Frontal cortex (tissue), 4 donors: ENCODE measurements around the gene PAQR6. TPM values are rescaled to one million over a fixed set of nuclear protein-coding genes. Genes with fewer than 3 reads are reported as not detected.
A peak's percentile ranks its signal among the peaks of the same experiment; 100 is the strongest.

Experiments used
- DNase-seq, 2 donors: peaks; one replicate each; pipeline ENCODE4 v3.0.0; 2012; ENCODE audit warnings: low spot score in 2 of 2
- FAIRE-seq: peaks from 2 replicates; lab custom pipeline; 2012; peaks lifted over from hg19 to GRCh38; lab: Jason Lieb, UNC
- total RNA-seq: library from RNA; depleted of rRNA; stranded (reverse); fragments of >200 nt; gene quantifications from one replicate; pipeline ENCODE4 v1.2.3, GENCODE V29; 2014
- donor health status: control.
- donor health status: control.
- donor health status: control.

The PAQR6 gene
- total RNA-seq, 1 donor from 2014 or later = 7.7 TPM

- FAIRE-seq (no peak), DNase-seq (no peak)
Observed at GRCh38 chr1:156266051-156266450, 18.2 kb upstream of the PAQR6 start.

- FAIRE-seq = no peak
- no peak for DNase-seq
Observed at GRCh38 chr1:156263288-156263655, 15.4 kb upstream of the PAQR6 start.

GRCh38 chr1:156262461-156263287 is 14.8 kb upstream of the PAQR6 start:
- FAIRE-seq = no peak

GRCh38 chr1:156260896-156261295 is 13.0 kb upstream of the PAQR6 start:
- FAIRE-seq = no peak
- DNase-seq = no peak

More at GRCh38 chr1:156262461-156263287, 14.8 kb upstream of the PAQR6 start:
- DNase-seq = no peak

GRCh38 chr1:156259805-156260204 is 11.9 kb upstream of the PAQR6 start:
- DNase-seq = no peak
- no peak for FAIRE-seq

- DNase-seq (no peak), FAIRE-seq (no peak)
Observed at GRCh38 chr1:156258859-156259258, 11.0 kb upstream of the PAQR6 start.

- FAIRE-seq = no peak
Observed at GRCh38 chr1:156257711-156258110, 9.9 kb upstream of the PAQR6 start.

GRCh38 chr1:156253634-156254033 is 5.8 kb upstream of the PAQR6 start:
- DNase-seq (no peak), FAIRE-seq (no peak)

More at GRCh38 chr1:156257711-156258110, 9.9 kb upstream of the PAQR6 start:
- no peak for DNase-seq

- FAIRE-seq = no peak
Observed at GRCh38 chr1:156251527-156251926, 3.7 kb upstream of the PAQR6 start.

GRCh38 chr1:156249593-156249992 is 1.7 kb upstream of the PAQR6 start:
- DNase-seq (no peak), FAIRE-seq (no peak)

More at GRCh38 chr1:156251527-156251926, 3.7 kb upstream of the PAQR6 start:
- DNase-seq = no peak

GRCh38 chr1:156248323-156248683 is 447 bp upstream of the PAQR6 start:
- FAIRE-seq (no peak), DNase-seq (no peak)

GRCh38 chr1:156246781-156247459 is 936 bp downstream of the PAQR6 start:
- DNase-seq (peak in 1 of 2 donors; percentile 51), FAIRE-seq (no peak)

GRCh38 chr1:156246241-156246780 is 1.5 kb downstream of the PAQR6 start:
- DNase-seq (no peak), FAIRE-seq (no peak)

- peak in 1 of 2 donors; percentile 39 for DNase-seq
Observed at GRCh38 chr1:156245451-156246232, 2.2 kb downstream of the PAQR6 start.

GRCh38 chr1:156244712-156245111 is 3.1 kb downstream of the PAQR6 start:
- no peak for FAIRE-seq
- DNase-seq = no peak

More at GRCh38 chr1:156245451-156246232, 2.2 kb downstream of the PAQR6 start:
- FAIRE-seq = no peak

- DNase-seq (no peak), FAIRE-seq (no peak)
Observed at GRCh38 chr1:156244126-156244525, 3.7 kb downstream of the PAQR6 start.

- FAIRE-seq (no peak), DNase-seq (no peak)
Observed at GRCh38 chr1:156242738-156243137, 5.1 kb downstream of the PAQR6 start.

- DNase-seq = no peak
- FAIRE-seq = no peak
Observed at GRCh38 chr1:156241926-156242325, 5.9 kb downstream of the PAQR6 start, which contains the start of gene BGLAP. BGLAP (plus strand) TSS chr1:156242184; CDS start chr1:156242232, 48 bp downstream.

- no peak for FAIRE-seq
Observed at GRCh38 chr1:156241311-156241811, 6.5 kb downstream of the PAQR6 start.

GRCh38 chr1:156238248-156238647 is 9.6 kb downstream of the PAQR6 start:
- FAIRE-seq (no peak), DNase-seq (no peak)

More at GRCh38 chr1:156241311-156241811, 6.5 kb downstream of the PAQR6 start:
- no peak for DNase-seq
